A673 (cell line): ENCODE results near the gene F13A1. TPM values are rescaled to one million over a fixed set of nuclear protein-coding genes. Genes with fewer than 3 reads are reported as not detected.

Source experiments
- BruUV-seq: library from RNA; stranded (reverse); fragments of 400-500 nt; replicated peaks from 2 replicates; lab custom pipeline; 2021; lab: Mats Ljungman, UMichigan
- CTCF ChIA-PET: fragments of 300-600 bp; sonication (Branson Sonifier 250); formaldehyde crosslinking; loops from one replicate; lab custom pipeline; 2022; ENCODE audit warnings: antibody characterized with exemption; lab: Charles Lee
- POLR2A ChIA-PET: fragments of 300-600 bp; sonication (Branson Sonifier 250); formaldehyde crosslinking; loops from one replicate; lab custom pipeline; 2022; ENCODE audit warnings: antibody characterized with exemption; ENCODE audit not compliant: low non-redundant PET; lab: Charles Lee
- DNase-seq: peaks from one replicate; pipeline ENCODE4 v3.0.0-alpha.2; 2015; ENCODE audit warnings: low spot score
- H3K27ac ChIP-seq: fragments of 200-600 bp; sonication (generic); 2 replicates; pipeline ENCODE4 v1.5.1; 2016; ENCODE audit warnings: mixed run types, low read depth, mild to moderate bottlenecking, mixed read lengths, antibody characterized with exemption, low read length; ENCODE audit not compliant: poor library complexity, severe bottlenecking
- H3K27me3 ChIP-seq: fragments of 200-600 bp; sonication (generic); replicated peaks from 2 replicates; pipeline ENCODE4 v1.6.1; 2017; ENCODE audit warnings: mixed run types, low read depth, mild to moderate bottlenecking, mixed read lengths, antibody characterized with exemption, low read length; ENCODE audit not compliant: insufficient read depth, poor library complexity
- H3K36me3 ChIP-seq: fragments of 200-600 bp; sonication (generic); 2 replicates; pipeline ENCODE4 v1.6.1; 2016; ENCODE audit warnings: mixed run types, mild to moderate bottlenecking, mixed read lengths, antibody characterized with exemption, low read length; ENCODE audit not compliant: insufficient read depth, poor library complexity, severe bottlenecking
- H3K4me1 ChIP-seq: fragments of 200-600 bp; sonication (generic); 2 replicates; pipeline ENCODE4 v1.6.1; 2017; ENCODE audit warnings: mixed run types, mild to moderate bottlenecking, mixed read lengths, antibody characterized with exemption, low read length; ENCODE audit not compliant: insufficient read depth, poor library complexity, severe bottlenecking
- H3K4me3 ChIP-seq: fragments of 200-600 bp; sonication (generic); 2 replicates; pipeline ENCODE4 v1.5.1; 2016; ENCODE audit warnings: low read depth, mixed run types, mild to moderate bottlenecking, mixed read lengths, low read length; ENCODE audit not compliant: poor library complexity, severe bottlenecking
- H3K9me3 ChIP-seq: fragments of 200-600 bp; sonication (generic); 2 replicates; pipeline ENCODE4 v1.6.1; 2016; ENCODE audit warnings: mixed run types, low read depth, mild to moderate bottlenecking, mixed read lengths, antibody characterized with exemption, low read length; ENCODE audit not compliant: poor library complexity, severe bottlenecking
- CTCF ChIP-seq: fragments of 300-800, 200-600 bp; sonication (generic); conservative IDR thresholded peaks from 2 replicates; pipeline ENCODE4 v1.5.1; 2017; ENCODE audit warnings: low read depth, mild to moderate bottlenecking, antibody characterized with exemption, low read length, moderate library complexity, mixed read lengths
- EZH2 ChIP-seq: fragments of 200-600 bp; sonication (generic); IDR thresholded peaks from 2 replicates; pipeline ENCODE4 v1.6.1; 2017; ENCODE audit warnings: borderline replicate concordance, low read depth, mild to moderate bottlenecking, mixed read lengths, antibody characterized with exemption, low read length; ENCODE audit not compliant: poor library complexity, severe bottlenecking
- intact Hi-C: fragments of 100-400 bp; cut with micrococcal nuclease; formaldehyde crosslinking; loops from one replicate; pipeline ENCODE4 v1.10.0; 2022; ENCODE audit not compliant: unreplicated experiment
- total RNA-seq: library from RNA; stranded (reverse); gene quantifications from 2 replicates; pipeline ENCODE4 v1.2.3, GENCODE V29; 2021

Gene F13A1
- total RNA-seq, 1 experiment from 2014 or later, result not detected

GRCh38 chr6:6218759-6219085 is 101.7 kb downstream of the F13A1 start:
- Histone ChIP-seq H3K9me3 (no peaks in the 10 kb centered on the region), H3K36me3 (no peaks in the 10 kb centered on the region), H3K27me3 (peaks cover 8% of the 10 kb centered on the region), H3K27ac (no peak overlapping the region), H3K4me3 (no peak overlapping the region), H3K4me1 (no peaks in the 10 kb centered on the region)
- ChIA-PET POLR2A (no interaction called here), CTCF (no interaction called here)
- BruUV-seq, result no TSS peak
- TF ChIP-seq EZH2 (no peak), CTCF (no peak)
- peak; percentile 11 for DNase-seq
- intact Hi-C loops, result no loop called here

- no peak overlapping the region for H3K27ac ChIP-seq
- H3K4me1 ChIP-seq, result no peaks in the 10 kb centered on the region
- ChIA-PET POLR2A (no interaction called here), CTCF (no interaction called here)
- intact Hi-C loops, result no loop called here
- no peak for DNase-seq
- H3K36me3 ChIP-seq, result no peaks in the 10 kb centered on the region
- H3K9me3 ChIP-seq, result no peaks in the 10 kb centered on the region
- no TSS peak for BruUV-seq
- no peak for TF ChIP-seq CTCF
- TF ChIP-seq EZH2, result no peak
- H3K4me3 ChIP-seq, result no peak overlapping the region
- H3K27me3 ChIP-seq, result peaks cover 7% of the 10 kb centered on the region
Observed at GRCh38 chr6:6217855-6218758, 102.4 kb downstream of the F13A1 start.

GRCh38 chr6:6210994-6211393 is 109.5 kb downstream of the F13A1 start:
- Histone ChIP-seq H3K9me3 (no peaks in the 10 kb centered on the region), H3K4me1 (no peaks in the 10 kb centered on the region), H3K36me3 (no peaks in the 10 kb centered on the region), H3K27ac (no peak overlapping the region), H3K4me3 (no peak overlapping the region), H3K27me3 (peaks cover 21% of the 10 kb centered on the region)
- no TSS peak for BruUV-seq
- intact Hi-C loops, result no loop called here
- no peak for DNase-seq
- ChIA-PET POLR2A (no interaction called here), CTCF (no interaction called here)
- TF ChIP-seq CTCF, result no peak
